ENCODE results near the gene SLC39A13. TPM values are rescaled to one million over a fixed set of nuclear protein-coding genes. Genes with fewer than 3 reads are reported as not detected.

The SLC39A13 gene
- total RNA-seq, 1 donor from 2014 or later = 76.6 TPM

DNA sequence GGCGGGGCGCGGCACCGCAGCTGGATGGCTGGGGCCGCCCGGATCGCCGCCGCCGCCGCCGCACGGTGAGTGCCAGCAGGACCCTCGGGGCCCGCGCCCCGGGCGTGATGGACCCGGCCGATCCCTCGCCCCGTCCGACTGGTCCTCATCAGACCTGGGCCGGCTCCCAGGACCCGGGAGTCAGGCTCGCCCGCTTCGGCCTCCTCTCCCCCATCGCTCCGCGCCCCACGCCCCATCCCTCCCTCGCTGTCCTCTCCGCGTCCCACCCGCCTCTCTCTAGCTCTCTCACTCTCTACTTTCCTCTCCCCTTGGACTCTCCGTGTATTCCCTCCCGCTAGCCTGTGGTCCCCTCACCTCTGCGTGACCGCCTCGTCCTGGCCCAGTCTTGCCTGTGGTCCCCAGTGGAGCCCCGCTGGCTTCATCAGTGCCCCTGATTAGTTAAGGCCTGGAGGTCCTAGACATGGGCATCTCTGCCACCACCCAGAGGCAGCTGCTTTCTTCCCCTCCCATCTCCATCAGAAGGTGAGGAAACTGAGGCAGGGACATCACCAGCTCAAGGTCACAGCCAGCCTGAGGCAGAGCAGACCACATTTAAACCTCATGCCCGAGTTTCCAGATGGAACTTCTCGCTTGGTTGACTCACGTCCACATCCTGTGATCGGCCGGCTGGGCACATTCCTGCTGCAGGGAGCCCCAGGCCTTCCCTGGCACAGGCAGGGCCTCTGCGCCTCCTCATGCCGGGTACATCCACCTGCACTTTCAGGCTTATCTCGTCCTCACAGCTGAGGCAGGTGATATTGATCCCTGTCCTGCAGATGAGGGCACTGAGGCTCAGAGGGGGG lies 429 bp downstream of the SLC39A13 start:
- peaks cover 9% of the 10 kb centered on the region for H3K36me3 ChIP-seq (ENCODE audit: insufficient read depth, low read length)
- peak overlapping the region; percentile 63 for H2AFZ ChIP-seq (ENCODE audit: low read depth, low read length)
- Mint-ChIP-seq H3K4me3 (ENCODE audit: unreplicated experiment) (peak overlapping the region; percentile 92), H3K36me3 (ENCODE audit: low read depth, unreplicated experiment) (peaks cover 2% of the 10 kb centered on the region), H3K27me3 (ENCODE audit: low read depth, unreplicated experiment) (no peaks in the 10 kb centered on the region), H3K27ac (ENCODE audit: unreplicated experiment) (peak overlapping the region; percentile 83), H3K4me1 (ENCODE audit: low read depth, unreplicated experiment) (peaks cover 17% of the 10 kb centered on the region), H3K9me3 (ENCODE audit: unreplicated experiment) (no peaks in the 10 kb centered on the region)
- peak overlapping the region; percentile 93 for H3K4me3 ChIP-seq (ENCODE audit: insufficient read depth, low read depth, low read length)
- peaks cover 36% of the 10 kb centered on the region for H3K4me1 ChIP-seq (ENCODE audit: insufficient read depth, low read length)
- H3K79me2 ChIP-seq (ENCODE audit: insufficient read depth, low read length) = peaks cover 48% of the 10 kb centered on the region
- TF ChIP-seq EZH2 (IDR thresholded peaks at IDR 0.05; ENCODE audit: insufficient read depth, low read length) = no peak
- TF ChIP-seq, protein P1, sequence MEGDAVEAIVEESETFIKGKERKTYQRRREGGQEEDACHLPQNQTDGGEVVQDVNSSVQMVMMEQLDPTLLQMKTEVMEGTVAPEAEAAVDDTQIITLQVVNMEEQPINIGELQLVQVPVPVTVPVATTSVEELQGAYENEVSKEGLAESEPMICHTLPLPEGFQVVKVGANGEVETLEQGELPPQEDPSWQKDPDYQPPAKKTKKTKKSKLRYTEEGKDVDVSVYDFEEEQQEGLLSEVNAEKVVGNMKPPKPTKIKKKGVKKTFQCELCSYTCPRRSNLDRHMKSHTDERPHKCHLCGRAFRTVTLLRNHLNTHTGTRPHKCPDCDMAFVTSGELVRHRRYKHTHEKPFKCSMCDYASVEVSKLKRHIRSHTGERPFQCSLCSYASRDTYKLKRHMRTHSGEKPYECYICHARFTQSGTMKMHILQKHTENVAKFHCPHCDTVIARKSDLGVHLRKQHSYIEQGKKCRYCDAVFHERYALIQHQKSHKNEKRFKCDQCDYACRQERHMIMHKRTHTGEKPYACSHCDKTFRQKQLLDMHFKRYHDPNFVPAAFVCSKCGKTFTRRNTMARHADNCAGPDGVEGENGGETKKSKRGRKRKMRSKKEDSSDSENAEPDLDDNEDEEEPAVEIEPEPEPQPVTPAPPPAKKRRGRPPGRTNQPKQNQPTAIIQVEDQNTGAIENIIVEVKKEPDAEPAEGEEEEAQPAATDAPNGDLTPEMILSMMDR (IDR thresholded peaks at IDR 0.05; ENCODE audit: insufficient read depth, low read depth, low read length) = no peak
- no peaks in the 10 kb centered on the region for H3K27me3 ChIP-seq (ENCODE audit: insufficient read depth, low read length)
- peak overlapping the region; percentile 100 for H3K9ac ChIP-seq (ENCODE audit: low read length)
- FAIRE-seq = no peak
- H3K4me2 ChIP-seq (ENCODE audit: low read length) = peak overlapping the region; percentile 100
- H4K20me1 ChIP-seq (ENCODE audit: insufficient read depth, low read length) = peaks cover 34% of the 10 kb centered on the region
- no peaks in the 10 kb centered on the region for H3K9me3 ChIP-seq (ENCODE audit: insufficient read depth, low read depth, low read length)
- peak; percentile 78 for DNase-seq (ENCODE audit: low read depth)
- H3K27ac ChIP-seq (ENCODE audit: low read depth, low read length) = peak overlapping the region; percentile 96

DNA sequence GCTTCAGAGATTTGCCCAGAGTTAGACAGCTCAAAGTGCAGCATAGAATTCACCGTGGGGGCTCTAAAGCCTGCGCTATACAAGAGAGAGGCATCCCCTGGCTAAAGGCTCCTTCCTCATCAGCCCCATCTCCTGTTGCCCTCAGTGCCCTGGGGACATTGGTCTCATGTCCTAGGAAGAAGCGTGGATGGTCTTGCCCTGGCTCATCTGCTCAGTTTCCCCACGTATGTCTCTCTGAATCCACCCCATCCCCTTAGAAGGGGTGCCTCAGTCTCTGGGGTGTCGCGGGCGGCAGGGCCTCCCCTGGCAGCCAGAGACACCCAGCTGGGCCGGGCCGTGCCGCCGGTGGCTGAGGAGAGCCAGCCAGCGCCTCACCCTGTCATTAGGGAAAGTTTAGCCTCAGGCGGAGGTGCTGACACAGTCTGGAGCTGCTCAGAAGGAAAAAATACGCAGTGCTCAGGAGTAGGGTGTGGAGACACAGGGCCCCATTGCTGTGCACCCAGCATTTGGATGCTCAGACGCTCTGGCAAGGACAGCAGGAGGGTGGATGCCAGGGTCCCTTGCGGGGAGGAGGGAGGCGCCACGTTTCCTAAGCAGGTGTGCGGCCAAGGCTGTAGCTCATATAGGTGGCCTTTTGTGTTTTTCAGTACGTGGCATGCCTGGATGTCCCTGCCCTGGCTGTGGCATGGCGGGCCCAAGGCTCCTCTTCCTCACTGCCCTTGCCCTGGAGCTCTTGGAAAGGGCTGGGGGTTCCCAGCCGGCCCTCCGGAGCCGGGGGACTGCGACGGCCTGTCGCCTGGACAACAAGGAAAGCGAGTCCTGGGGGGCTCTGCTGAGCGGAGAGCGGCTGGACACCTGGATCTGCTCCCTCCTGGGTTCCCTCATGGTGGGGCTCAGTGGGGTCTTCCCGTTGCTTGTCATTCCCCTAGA lies 1.3 kb downstream of the SLC39A13 start:
- Mint-ChIP-seq H3K4me1 (ENCODE audit: low read depth, unreplicated experiment) (peaks cover 22% of the 10 kb centered on the region), H3K27ac (ENCODE audit: unreplicated experiment) (peak overlapping the region; percentile 83), H3K9me3 (ENCODE audit: unreplicated experiment) (no peaks in the 10 kb centered on the region), H3K4me3 (ENCODE audit: unreplicated experiment) (peak overlapping the region; percentile 92), H3K27me3 (ENCODE audit: low read depth, unreplicated experiment) (no peaks in the 10 kb centered on the region), H3K36me3 (ENCODE audit: low read depth, unreplicated experiment) (peaks cover 5% of the 10 kb centered on the region)
- no peaks in the 10 kb centered on the region for H3K9me3 ChIP-seq (ENCODE audit: insufficient read depth, low read depth, low read length)
- H3K4me1 ChIP-seq (ENCODE audit: insufficient read depth, low read length) = peaks cover 44% of the 10 kb centered on the region
- H3K4me2 ChIP-seq (ENCODE audit: low read length) = peak overlapping the region; percentile 100
- H2AFZ ChIP-seq (ENCODE audit: low read depth, low read length) = no peak overlapping the region
- FAIRE-seq (no peak), DNase-seq (ENCODE audit: low read depth) (no peak)
- no peak for TF ChIP-seq EZH2 (IDR thresholded peaks at IDR 0.05; ENCODE audit: insufficient read depth, low read length)
- TF ChIP-seq, protein P1 (IDR thresholded peaks at IDR 0.05; ENCODE audit: insufficient read depth, low read depth, low read length) = no peak
- H3K4me3 ChIP-seq (ENCODE audit: insufficient read depth, low read depth, low read length) = peak overlapping the region; percentile 93
- H4K20me1 ChIP-seq (ENCODE audit: insufficient read depth, low read length) = peaks cover 36% of the 10 kb centered on the region
- H3K36me3 ChIP-seq (ENCODE audit: insufficient read depth, low read length) = peaks cover 9% of the 10 kb centered on the region
- no peaks in the 10 kb centered on the region for H3K27me3 ChIP-seq (ENCODE audit: insufficient read depth, low read length)
- peak overlapping the region; percentile 100 for H3K9ac ChIP-seq (ENCODE audit: low read length)
- H3K27ac ChIP-seq (ENCODE audit: low read depth, low read length) = peak overlapping the region; percentile 96
- peaks cover 53% of the 10 kb centered on the region for H3K79me2 ChIP-seq (ENCODE audit: insufficient read depth, low read length)
